ENCODE measurements around the gene CDH11.

CDH11 gene

DNA sequence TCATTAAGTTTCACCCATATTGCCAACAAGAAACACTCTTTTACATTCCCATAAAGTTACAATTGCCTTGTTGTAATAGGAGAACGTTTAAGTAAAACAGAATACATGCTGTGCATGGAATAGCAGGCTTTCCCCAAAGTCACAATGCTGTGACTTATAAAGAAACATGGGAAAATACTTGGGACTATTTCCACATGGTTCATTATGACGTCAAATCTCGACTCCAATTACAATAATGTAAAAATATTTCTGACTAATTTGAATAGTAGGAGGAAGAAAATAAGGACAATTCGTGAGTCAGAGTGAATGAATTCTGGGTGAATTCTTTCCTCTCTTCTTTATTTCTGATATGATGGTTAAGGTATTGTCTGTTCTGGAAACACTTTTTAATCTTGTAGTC is 52.8 kb downstream of the CDH11 start:
- no peak for DNase-seq

- no peak for DNase-seq
Measured at GRCh38 chr16:65068151-65068740, 53.6 kb downstream of the CDH11 start.

DNA sequence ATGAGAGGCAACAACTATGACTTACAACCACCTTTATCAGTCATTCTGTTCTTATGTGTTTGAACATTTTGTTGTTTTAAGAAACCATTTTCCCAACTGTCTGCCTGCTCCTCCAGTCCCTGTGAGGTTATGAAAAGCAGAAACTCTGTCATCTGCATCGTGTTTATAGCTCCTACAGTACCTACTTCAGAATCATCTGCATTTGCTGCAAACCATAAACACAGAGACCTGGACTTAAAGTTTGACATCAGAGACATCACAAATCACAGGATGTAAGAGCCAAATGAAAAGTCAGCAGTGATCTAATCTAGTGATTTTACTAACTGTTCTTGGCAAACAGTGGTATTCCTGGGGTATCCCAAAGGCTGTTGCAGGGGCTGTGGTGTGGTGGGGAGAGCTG is 55.2 kb downstream of the CDH11 start:
- DNase-seq: no peak

DNA sequence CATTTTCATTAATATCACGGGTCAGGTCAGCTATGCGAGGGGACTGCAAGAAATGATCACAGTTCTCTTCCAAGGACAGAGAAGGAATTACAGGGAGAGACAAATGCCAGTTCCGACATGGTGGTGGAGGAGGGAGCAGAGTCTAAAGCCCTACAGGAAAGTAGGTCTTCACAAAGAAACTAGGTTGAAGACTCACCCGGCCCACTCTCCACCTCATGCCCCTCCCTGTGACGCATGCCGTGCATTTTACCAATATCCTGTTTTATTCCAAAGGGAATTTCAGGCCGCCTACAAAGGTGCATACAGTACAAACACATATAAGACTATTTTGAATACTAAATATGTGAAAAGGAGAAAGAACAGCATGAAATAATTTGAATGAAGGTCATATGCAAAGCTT is 56.8 kb downstream of the CDH11 start:
- no peak for DNase-seq

DNA sequence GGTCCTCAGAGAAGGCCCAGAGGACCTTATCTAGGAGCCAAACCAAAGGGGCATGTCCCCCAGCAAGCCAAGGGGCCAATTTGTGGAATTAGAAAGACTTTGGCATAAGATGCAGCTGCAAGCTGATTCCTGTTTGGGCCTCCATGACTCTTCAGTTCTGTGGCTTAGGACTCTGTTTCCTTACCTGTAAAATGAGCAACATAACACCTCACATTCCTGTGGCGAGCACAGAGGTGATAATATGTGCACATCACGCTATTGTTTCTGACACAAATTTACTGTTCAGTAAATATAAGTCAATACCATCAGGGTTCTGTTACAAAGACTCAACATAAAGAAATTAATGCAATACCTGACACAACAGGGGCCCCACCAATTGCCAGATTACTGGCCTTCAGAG is 57.7 kb downstream of the CDH11 start:
- DNase-seq: no peak

DNA sequence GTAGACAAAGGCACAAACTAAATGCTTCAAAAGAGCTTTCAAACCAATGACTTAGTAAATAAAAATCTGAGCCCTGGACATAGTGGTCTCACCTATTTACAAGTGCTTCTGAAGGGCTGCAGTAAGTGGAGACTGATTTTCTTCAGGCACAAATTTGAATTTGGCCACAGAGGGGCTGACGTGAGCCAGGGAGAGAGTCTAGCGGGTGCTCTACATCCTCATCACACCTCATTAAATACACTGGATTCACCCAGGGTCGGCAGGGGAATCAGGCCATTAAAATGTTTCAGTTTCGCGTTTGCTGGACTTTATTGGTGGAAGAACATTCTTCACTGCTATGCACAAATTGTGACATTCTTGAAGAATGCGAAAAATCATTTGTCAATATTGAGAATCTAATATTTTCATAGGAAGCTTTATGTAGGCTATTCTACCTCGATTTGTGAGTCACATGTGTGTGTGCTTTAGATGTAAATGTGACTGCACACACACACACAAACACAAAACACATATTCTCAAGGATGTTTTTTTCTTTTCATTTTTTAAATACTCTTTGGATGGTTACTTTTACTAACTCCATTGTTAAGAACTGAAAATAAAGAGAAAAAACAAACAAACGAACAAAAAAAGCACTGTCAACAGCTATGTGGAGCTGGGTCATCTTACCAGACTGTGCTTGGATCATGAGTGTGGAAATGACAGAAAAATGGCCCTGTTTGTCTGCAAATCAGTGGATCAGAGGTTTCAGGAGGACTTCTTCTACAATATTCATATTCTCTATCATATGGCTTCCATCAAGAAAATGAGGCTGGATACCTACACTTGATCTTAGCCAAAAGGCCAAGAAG is 58.9 kb downstream of the CDH11 start:
- DNase-seq: no peak

DNA sequence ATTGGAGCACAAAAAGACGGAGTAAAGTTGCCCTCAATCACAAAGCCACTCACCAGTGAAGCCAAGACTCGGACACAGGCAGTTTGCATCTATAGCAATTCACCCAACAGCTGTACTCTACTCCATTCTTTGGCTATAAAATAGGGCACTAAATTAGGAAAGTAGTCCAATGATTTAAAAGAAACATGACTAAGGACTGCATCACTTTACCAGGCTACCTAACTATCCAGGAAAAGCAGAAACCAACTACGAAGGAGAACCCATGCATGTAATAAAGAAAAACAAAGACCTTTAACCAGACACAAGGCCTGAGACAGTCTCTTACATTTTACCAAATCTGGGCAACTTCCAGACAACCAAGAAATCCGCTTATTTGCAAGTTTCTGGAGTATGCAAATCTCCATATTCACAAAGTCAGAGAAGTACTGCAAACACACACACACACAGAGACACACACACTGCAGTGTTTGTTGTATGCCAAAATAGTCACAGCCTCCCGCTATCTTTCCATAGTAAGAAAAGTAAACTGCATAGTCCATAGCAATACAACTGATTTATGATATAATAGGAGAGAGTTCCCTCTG is 59.8 kb downstream of the CDH11 start:
- DNase-seq: no peak

- no peak for DNase-seq
Measured at GRCh38 chr16:65061263-65061662, 60.6 kb downstream of the CDH11 start.

DNA sequence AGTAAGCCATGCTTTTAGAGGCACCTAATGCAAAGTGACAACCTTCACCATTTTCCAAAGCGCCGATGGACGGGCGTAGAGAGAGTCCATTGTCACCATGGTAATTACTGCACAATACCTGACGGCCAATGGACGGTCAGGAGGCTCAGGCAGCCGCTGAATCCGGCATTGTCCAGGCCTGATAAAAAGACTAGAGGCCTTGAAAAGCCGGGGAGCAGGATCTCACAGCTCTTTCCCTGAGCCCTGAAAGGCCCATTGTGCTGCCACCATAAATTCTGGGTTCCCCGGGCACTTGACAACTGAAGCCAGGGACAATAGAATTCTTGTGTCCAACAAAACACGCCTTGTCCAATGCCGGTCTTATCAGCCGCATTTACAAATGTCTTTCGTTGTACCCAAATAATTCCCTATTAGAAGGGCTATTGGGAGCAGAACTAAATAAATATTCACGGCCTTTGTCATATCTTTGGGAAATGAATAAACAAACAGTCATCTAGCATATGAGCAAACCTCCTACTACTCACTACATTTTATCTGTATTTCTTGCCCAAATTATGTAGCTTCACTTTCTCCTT is 62.4 kb downstream of the CDH11 start:
- DNase-seq: no peak

DNA sequence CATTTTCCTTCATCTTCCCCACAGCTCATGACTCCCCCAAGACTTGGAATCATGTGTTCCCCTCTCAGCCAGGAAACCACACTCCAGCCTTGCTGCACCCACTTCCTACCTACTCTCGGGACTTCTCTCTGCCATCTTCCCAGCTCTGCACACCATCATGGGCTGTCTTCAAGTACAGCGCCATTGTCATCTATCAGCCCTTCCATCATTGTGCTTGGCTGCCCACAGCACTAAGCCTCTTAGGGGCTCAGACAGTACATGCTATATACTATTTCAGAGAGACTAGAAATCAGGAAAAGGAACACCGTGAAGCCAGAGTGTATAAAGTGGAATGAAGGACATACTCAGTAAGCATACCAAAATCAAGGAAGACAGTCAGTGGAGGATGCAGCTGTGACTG is 64.7 kb downstream of the CDH11 start:
- DNase-seq: no peak

- DNase-seq: no peak
Measured at GRCh38 chr16:65054457-65054856, 67.4 kb downstream of the CDH11 start.

DNA sequence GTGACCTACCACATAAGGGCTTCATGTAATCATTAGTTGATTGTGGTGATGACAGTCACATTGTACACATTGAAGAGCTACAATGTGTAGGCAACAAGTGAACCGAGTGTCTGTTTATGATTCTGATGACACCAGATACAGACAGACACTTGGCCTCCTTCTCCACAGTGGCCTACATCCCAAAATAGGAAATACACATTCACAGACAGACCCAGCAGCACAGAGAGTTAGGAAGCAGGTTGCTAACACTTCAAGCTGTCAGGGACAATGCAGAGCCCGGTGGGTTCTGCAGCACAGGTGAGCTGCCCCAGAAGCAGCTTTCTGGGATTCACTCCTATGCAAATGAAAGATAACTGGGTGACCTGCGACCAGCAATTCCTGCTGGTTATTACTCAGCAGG is 72.2 kb downstream of the CDH11 start:
- DNase-seq: no peak

DNA sequence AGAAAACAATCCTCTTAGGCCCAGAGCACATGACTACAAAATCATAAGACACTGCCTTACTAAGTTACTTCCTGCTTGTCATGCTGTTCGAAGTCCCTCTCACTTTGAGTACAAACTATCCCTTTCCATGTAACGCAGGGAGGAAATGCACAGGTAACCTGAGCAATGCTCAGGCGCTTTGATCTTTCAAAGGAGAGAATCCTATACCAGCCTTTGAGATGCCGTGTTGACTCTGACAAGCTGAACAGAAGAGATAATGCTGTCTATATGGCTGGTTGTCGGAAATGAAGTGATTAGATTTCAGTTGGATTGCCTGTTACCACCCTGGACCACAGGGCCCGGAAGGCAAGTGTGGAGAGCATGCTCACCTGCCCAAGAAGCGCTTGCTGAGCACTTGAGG is 75.9 kb downstream of the CDH11 start:
- no peak for DNase-seq

DNA sequence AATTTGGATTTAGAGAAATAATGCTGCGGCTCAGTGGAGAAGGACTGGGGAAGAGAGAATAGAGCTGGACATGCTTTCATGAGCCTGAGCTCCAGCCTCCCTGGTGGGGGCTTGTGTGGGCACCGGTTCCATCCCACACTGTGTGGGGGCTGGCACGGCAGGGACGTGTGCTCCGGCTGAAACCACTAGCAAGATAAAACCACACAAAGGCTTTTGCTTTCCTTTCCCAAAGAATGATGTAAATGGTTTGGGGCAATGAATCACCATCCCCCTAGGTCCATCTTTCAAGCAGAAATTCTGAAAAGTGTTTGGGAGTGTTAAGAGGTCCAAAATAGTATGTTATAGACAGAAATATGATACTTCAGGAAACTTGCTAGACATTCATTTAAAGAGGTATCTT is 77.0 kb downstream of the CDH11 start:
- DNase-seq: no peak

DNA sequence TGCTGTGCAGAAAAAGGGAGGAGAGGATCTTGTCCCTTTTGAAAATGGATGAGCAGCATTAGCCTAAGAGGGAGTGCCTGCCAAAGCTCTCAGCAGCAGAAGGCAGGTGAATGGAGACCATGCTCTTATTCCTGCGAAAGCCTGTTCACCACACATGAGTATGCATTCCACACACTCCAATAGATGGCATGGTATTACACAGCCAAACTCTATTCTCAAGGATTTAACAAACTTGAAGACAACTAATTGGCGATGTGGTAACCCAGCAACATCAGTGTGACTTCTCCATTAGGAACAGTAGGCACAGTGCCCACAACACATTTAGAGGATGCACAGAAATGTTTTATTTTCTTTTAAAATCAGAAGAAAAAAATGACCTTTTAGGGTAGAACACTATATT is 77.8 kb downstream of the CDH11 start:
- no peak for DNase-seq

- no peak for DNase-seq
Measured at GRCh38 chr16:65042438-65043365, 79.2 kb downstream of the CDH11 start.

GRCh38 chr16:65041667-65042066 is 80.2 kb downstream of the CDH11 start:
- no peak for DNase-seq

GRCh38 chr16:65038100-65038499 is 83.8 kb downstream of the CDH11 start:
- DNase-seq: no peak

- DNase-seq: no peak
Measured at GRCh38 chr16:65037556-65037955, 84.3 kb downstream of the CDH11 start.

GRCh38 chr16:65034915-65035314 is 86.9 kb downstream of the CDH11 start:
- DNase-seq: no peak

DNA sequence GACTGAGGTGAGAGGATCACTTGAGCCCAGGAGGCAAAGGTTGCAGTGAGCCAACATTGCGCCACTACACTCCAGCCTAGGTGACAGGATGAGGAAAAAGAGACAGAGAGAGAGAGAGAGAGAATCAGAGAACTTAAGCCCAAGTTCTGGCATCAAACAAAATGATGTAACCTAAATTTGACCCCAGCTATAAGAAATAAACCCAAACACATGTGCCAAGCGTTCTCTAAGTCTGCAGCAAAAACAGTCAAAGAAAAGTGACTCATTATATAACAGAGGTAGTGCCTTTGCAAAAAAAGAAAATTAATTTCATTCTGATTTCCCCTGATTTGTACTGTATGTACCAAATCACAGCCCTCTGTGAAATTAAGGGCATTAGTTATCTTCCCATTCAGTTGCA is 89.5 kb downstream of the CDH11 start:
- no peak for DNase-seq

GRCh38 chr16:65024767-65025178 is 97.1 kb downstream of the CDH11 start:
- DNase-seq: no peak

GRCh38 chr16:65023802-65024201 is 98.1 kb downstream of the CDH11 start:
- no peak for DNase-seq

All from stimulated activated CD4-positive, alpha-beta T cell treated with anti-CD3 and anti-CD28 coated beads, Interleukin-15, amount 100 ng/mL, for 24 hours (primary cell).